SU-DHL-6 (cell line): ENCODE results near the gene EIF4E1B.

Source experiments
- H2AFZ ChIP-seq: fragments of 200-600 bp; sonication (generic); 2 replicates; pipeline ENCODE4 v1.6.1; 2014; ENCODE audit warnings: low read depth, mild to moderate bottlenecking, moderate library complexity, mixed read lengths, antibody characterized with exemption, low read length; ENCODE audit not compliant: severe bottlenecking
- H3F3A ChIP-seq: fragments of 200-600 bp; shearing (Covaris generic); 2 replicates; pipeline ENCODE4 v1.6.0; 2016; ENCODE audit warnings: antibody characterized with exemption, mild to moderate bottlenecking; ENCODE audit not compliant: insufficient read depth
- H3K27ac ChIP-seq: fragments of 200-600 bp; sonication (generic); 2 replicates; pipeline ENCODE4 v1.5.1; 2016; ENCODE audit warnings: low read depth, mild to moderate bottlenecking, low read length, moderate library complexity, mixed read lengths
- H3K27me3 ChIP-seq: fragments of 200-600 bp; sonication (generic), shearing (Covaris generic); 2 replicates; pipeline ENCODE4 v1.6.0; 2014; ENCODE audit warnings: mild to moderate bottlenecking, low read length
- H3K36me3 ChIP-seq: fragments of 200-600 bp; sonication (generic); 2 replicates; pipeline ENCODE4 v1.6.1; 2014; ENCODE audit warnings: mild to moderate bottlenecking, low read length, mixed read lengths
- H3K4me2 ChIP-seq: fragments of 300-600, 200-600 bp; shearing (Covaris generic), sonication (generic); 2 replicates; pipeline ENCODE4 v1.6.0; 2014; ENCODE audit warnings: low read length, low read depth, mild to moderate bottlenecking; ENCODE audit not compliant: poor library complexity, severe bottlenecking
- H3K4me3 ChIP-seq: fragments of 200-600 bp; sonication (generic); 2 replicates; pipeline ENCODE4 v1.5.1; 2014; ENCODE audit warnings: antibody characterized with exemption, low read length, mild to moderate bottlenecking, mixed read lengths; ENCODE audit not compliant: insufficient read depth, poor library complexity, severe bottlenecking
- H3K79me2 ChIP-seq: fragments of 200-600 bp; sonication (generic); 2 replicates; pipeline ENCODE4 v1.6.1; 2014; ENCODE audit warnings: mild to moderate bottlenecking, low read length, moderate library complexity; ENCODE audit not compliant: insufficient read depth
- H3K9ac ChIP-seq: fragments of 200-600 bp; sonication (generic); 2 replicates; pipeline ENCODE4 v1.7.0; 2014; ENCODE audit warnings: mild to moderate bottlenecking, low read length
- H3K9me2 ChIP-seq: fragments of 200-600 bp; sonication (generic); replicated peaks from 2 replicates; pipeline ENCODE4 v1.6.1; 2014; ENCODE audit warnings: low read length; ENCODE audit not compliant: insufficient read depth
- H3K9me3 ChIP-seq: fragments of 200-600 bp; sonication (generic); 2 replicates; pipeline ENCODE4 v1.6.1; 2014; ENCODE audit warnings: low read length, mixed read lengths; ENCODE audit not compliant: insufficient read depth
- H4K20me1 ChIP-seq: fragments of 200-600 bp; sonication (generic); 2 replicates; pipeline ENCODE4 v1.6.1; 2014; ENCODE audit warnings: low read depth, mild to moderate bottlenecking, antibody characterized with exemption, low read length, moderate library complexity, mixed read lengths
- CTCF ChIP-seq: fragments of 200-600 bp; sonication (generic); IDR thresholded peaks from one replicate; pipeline ENCODE4 v1.5.1; 2017; ENCODE audit warnings: antibody characterized with exemption, mild to moderate bottlenecking, low read length, moderate library complexity; ENCODE audit not compliant: insufficient read depth, poor library complexity, severe bottlenecking
- EZH2phosphoT487 ChIP-seq: fragments of 200-600 bp; sonication (generic), shearing (Covaris generic); conservative IDR thresholded peaks from 2 replicates; pipeline ENCODE4 v1.6.1; 2018; ENCODE audit warnings: mild to moderate bottlenecking, antibody characterized with exemption, low read length, moderate library complexity, mixed read lengths

EIF4E1B gene

GRCh38 chr5:176650354-176650884, 19.9 kb downstream of the EIF4E1B start:
- TF ChIP-seq EZH2phosphoT487 (no peak), CTCF (no peak)
- no peaks in the 10 kb centered on the region for H3K27me3 ChIP-seq
- no peak overlapping the region for H3K4me2 ChIP-seq
- H3K79me2 ChIP-seq: no peaks in the 10 kb centered on the region
- no peak overlapping the region for H3K27ac ChIP-seq
- H4K20me1 ChIP-seq: no peaks in the 10 kb centered on the region
- 0 out of 2 replicates have a peak, but pooled peaks cover 4% of the 10 kb centered on the region for H3F3A ChIP-seq
- no peaks in the 10 kb centered on the region for H3K36me3 ChIP-seq
- no peak overlapping the region for H3K9ac ChIP-seq
- no peak overlapping the region for H2AFZ ChIP-seq
- no peaks in the 10 kb centered on the region for H3K9me2 ChIP-seq
- no peak overlapping the region for H3K4me3 ChIP-seq
- H3K9me3 ChIP-seq: no peaks in the 10 kb centered on the region

GRCh38 chr5:176651472-176651980, 21.1 kb downstream of the EIF4E1B start:
- no peaks in the 10 kb centered on the region for H3K79me2 ChIP-seq
- no peak overlapping the region for H3K4me3 ChIP-seq
- no peaks in the 10 kb centered on the region for H3K9me3 ChIP-seq
- H2AFZ ChIP-seq: no peak overlapping the region
- TF ChIP-seq CTCF: no peak
- TF ChIP-seq EZH2phosphoT487: no peak
- H3K27ac ChIP-seq: no peak overlapping the region
- H3K9ac ChIP-seq: no peak overlapping the region
- H3F3A ChIP-seq: 0 out of 2 replicates have a peak, but pooled peaks cover 4% of the 10 kb centered on the region
- H3K36me3 ChIP-seq: no peaks in the 10 kb centered on the region
- H3K27me3 ChIP-seq: no peaks in the 10 kb centered on the region
- H3K4me2 ChIP-seq: no peak overlapping the region
- H3K9me2 ChIP-seq: no peaks in the 10 kb centered on the region
- H4K20me1 ChIP-seq: no peaks in the 10 kb centered on the region

- no peaks in the 10 kb centered on the region for H3K36me3 ChIP-seq
- no peaks in the 10 kb centered on the region for H3K27me3 ChIP-seq
- H3K9ac ChIP-seq: no peak overlapping the region
- no peaks in the 10 kb centered on the region for H3K9me2 ChIP-seq
- no peak overlapping the region for H2AFZ ChIP-seq
- no peak for TF ChIP-seq EZH2phosphoT487
- no peak for TF ChIP-seq CTCF
- no peak overlapping the region for H3K4me2 ChIP-seq
- no peaks in the 10 kb centered on the region for H3K79me2 ChIP-seq
- H3F3A ChIP-seq: 0 out of 2 replicates have a peak, but pooled peaks cover 4% of the 10 kb centered on the region
- H3K4me3 ChIP-seq: no peak overlapping the region
- H3K9me3 ChIP-seq: no peaks in the 10 kb centered on the region
- no peak overlapping the region for H3K27ac ChIP-seq
- H4K20me1 ChIP-seq: no peaks in the 10 kb centered on the region
Observed at GRCh38 chr5:176652136-176652535, 21.7 kb downstream of the EIF4E1B start.
